Lung (tissue), 12 donors: ENCODE data around the gene DPP6. TPM values are rescaled to one million over a fixed set of nuclear protein-coding genes. Genes with fewer than 3 reads are reported as not detected.

Source experiments
- ATAC-seq: fragments of 200-7000 bp; cut with Tn5 transposase; one replicate; pipeline ENCODE4 v1.9.1; 2020; ENCODE audit warnings: moderate number of reproducible peaks; ENCODE audit not compliant: insufficient read depth, low FRiP score
- DNase-seq, 3 donors: peaks; one replicate each; pipeline ENCODE4 v3.0.0-alpha.2; 2013 to 2017
- H3K27ac ChIP-seq, 2 donors: one replicate each; pipeline ENCODE4 v1.5.1; 2013; ENCODE audit warnings: mild to moderate bottlenecking in 2 of 2, moderate library complexity in 2 of 2, control low read depth in 1 of 2, inconsistent platforms in 1 of 2, low read depth in 1 of 2, low read length in 1 of 2
- H3K27me3 ChIP-seq, 3 donors: one replicate each; pipeline ENCODE4 v1.5.1; 2013; ENCODE audit warnings: low read length in 2 of 3; ENCODE audit not compliant: control insufficient read depth in 3 of 3, insufficient read depth in 3 of 3
- H3K36me3 ChIP-seq, 4 donors: one replicate each; pipeline ENCODE4 v1.5.1; 2013; ENCODE audit warnings: low read length in 4 of 4, mild to moderate bottlenecking in 1 of 4, moderate library complexity in 1 of 4; ENCODE audit not compliant: control insufficient read depth in 4 of 4, insufficient read depth in 4 of 4
- H3K4me1 ChIP-seq, 5 donors: one replicate each; pipeline ENCODE4 v1.5.1; 2013; ENCODE audit warnings: low read length in 5 of 5, mild to moderate bottlenecking in 2 of 5, moderate library complexity in 1 of 5; ENCODE audit not compliant: control insufficient read depth in 5 of 5, insufficient read depth in 5 of 5
- H3K4me3 ChIP-seq: one replicate; pipeline ENCODE4 v1.5.1; 2013; ENCODE audit warnings: mild to moderate bottlenecking, control low read depth, moderate library complexity
- H3K9ac ChIP-seq, 2 donors: one replicate each; pipeline ENCODE4 v1.5.1; 2013; ENCODE audit warnings: low read length in 2 of 2, control low read depth in 1 of 2; ENCODE audit not compliant: insufficient read depth in 1 of 2
- H3K9me3 ChIP-seq, 4 donors: one replicate each; pipeline ENCODE4 v1.5.1; 2013; ENCODE audit warnings: low read length in 3 of 4, mild to moderate bottlenecking in 1 of 4, moderate library complexity in 1 of 4; ENCODE audit not compliant: control insufficient read depth in 4 of 4, insufficient read depth in 3 of 4
- WGBS, 2 donors: extraction: QIAGEN DNeasy Blood & Tissue Kit; methylation state at CpG; one replicate each; pipeline ENCODE4 v1.1.7; 2013; 5-methylcytosine and 5-hydroxymethylcytosine counted together
- polyA plus RNA-seq, 2 donors: library from polyadenylated mRNA; stranded (reverse); fragments of 200-250 nt; gene quantifications; one replicate each; pipeline ENCODE4 v1.2.1, GENCODE V29; 2013
- total RNA-seq, 2 donors: library from RNA; depleted of rRNA in 1 of 2; stranded (reverse); fragments of >200 nt in 1 of 2; gene quantifications; one replicate each; pipeline ENCODE4 v1.2.1, GENCODE V29; 2014 to 2021
- TF ChIP-seq, protein P1 (sequence below): IDR thresholded peaks from 2 replicates; pipeline ENCODE4 v1.5.1; 2012; ENCODE audit warnings: mild to moderate bottlenecking; ENCODE audit errors: control extremely low read depth, extremely low read depth
- donor health status: control.
- donor health status: control.
- donor health status: Bipolar disorder and iron deficiency.
- donor health status: healthy.
- donor health status: DM: yes; HTN: yes; CAD: no.

DPP6 gene
- total and polyA plus RNA-seq, 4 donors: 0.08 to 1.3 (median 0.75) TPM

DNA sequence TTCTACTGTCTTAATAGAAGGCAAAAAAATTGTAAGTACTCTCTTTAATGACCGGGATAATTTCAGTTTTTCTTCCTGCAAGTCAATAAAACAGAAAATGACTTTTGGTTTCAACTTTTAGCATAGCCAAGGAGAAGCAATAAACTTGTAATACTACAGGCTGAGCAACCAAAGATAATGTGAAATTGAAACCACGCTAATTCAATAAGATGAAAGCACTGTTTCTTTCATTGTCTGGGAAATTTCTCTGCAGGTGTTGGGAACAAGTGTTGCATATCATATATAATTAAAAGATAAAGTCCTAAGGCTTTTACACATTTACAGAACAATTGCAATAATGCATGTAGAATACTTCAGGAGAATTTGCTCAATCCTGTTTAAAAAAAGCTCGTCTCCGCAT lies 488.4 kb downstream of the DPP6 start:
- TF ChIP-seq, protein P1, sequence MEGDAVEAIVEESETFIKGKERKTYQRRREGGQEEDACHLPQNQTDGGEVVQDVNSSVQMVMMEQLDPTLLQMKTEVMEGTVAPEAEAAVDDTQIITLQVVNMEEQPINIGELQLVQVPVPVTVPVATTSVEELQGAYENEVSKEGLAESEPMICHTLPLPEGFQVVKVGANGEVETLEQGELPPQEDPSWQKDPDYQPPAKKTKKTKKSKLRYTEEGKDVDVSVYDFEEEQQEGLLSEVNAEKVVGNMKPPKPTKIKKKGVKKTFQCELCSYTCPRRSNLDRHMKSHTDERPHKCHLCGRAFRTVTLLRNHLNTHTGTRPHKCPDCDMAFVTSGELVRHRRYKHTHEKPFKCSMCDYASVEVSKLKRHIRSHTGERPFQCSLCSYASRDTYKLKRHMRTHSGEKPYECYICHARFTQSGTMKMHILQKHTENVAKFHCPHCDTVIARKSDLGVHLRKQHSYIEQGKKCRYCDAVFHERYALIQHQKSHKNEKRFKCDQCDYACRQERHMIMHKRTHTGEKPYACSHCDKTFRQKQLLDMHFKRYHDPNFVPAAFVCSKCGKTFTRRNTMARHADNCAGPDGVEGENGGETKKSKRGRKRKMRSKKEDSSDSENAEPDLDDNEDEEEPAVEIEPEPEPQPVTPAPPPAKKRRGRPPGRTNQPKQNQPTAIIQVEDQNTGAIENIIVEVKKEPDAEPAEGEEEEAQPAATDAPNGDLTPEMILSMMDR: no peak
- Histone ChIP-seq H3K27me3 (no peaks in the 10 kb centered on the region), H3K36me3 (no peaks in the 10 kb centered on the region), H3K9me3 (no peaks in the 10 kb centered on the region), H3K4me3 (no peak overlapping the region), H3K27ac (no peak overlapping the region), H3K4me1 (no peaks in the 10 kb centered on the region), H3K9ac (no peak overlapping the region)
- WGBS, 2 donors: 74 to 81% methylated on average over 4 of the region's 4 CpGs
- no peak for DNase-seq
- no peak for ATAC-seq

DNA sequence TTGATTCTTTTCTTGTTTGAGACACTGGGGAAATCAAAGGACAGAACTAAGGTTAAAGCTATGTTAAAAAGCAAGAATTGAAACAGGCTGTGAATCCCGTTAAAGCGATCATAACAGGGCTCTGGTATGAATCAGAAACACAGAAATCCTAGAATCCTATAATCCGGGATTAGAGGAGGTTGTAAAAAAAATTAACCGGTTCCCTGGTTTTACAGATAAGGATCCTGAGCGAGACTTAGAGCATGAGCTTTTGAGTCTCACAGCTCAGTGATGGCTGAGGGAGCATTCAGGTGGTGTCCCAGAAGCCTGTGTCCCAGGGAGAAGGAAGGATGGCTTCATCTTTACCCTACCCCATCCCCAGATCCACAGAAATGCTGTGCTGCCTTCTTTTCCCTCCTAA lies 489.4 kb downstream of the DPP6 start:
- Histone ChIP-seq H3K4me3 (no peak overlapping the region), H3K4me1 (no peaks in the 10 kb centered on the region), H3K9me3 (no peaks in the 10 kb centered on the region), H3K27me3 (no peaks in the 10 kb centered on the region), H3K36me3 (no peaks in the 10 kb centered on the region), H3K9ac (no peak overlapping the region), H3K27ac (no peak overlapping the region)
- ATAC-seq (no peak), DNase-seq (no peak)
- WGBS, 2 donors: 89 to 90% methylated on average over 5 of the region's 5 CpGs
- TF ChIP-seq, protein P1: no peak

DNA sequence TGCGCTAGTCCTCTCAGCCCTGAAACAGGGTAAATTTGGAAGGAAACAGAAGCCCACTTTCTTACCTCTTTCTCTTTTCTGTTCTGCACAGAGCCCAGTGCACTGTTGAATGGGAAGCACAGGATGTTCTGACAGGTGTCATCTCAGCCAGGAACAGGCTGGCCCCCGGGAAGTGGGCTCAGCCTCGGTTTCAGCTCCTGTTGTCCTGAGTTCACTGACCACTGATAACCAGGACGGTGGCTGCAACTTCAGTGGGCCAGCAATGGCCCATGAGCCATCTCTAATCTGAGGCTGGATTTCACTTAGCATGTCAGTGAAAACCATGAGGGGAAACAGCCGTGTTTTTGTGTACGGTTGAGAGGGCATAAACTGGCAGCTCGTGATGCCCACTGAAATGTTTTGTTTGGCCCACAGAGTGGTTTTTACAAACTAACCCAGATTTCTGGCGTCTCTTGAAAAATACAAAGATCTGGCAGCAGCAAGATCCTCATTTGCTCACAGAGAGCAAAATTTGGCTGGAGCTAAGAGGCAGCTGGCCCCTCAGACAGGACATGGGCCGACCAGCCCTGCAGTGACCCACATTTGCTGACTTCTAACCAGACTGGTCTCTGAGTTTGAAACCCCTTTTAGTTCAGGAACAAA lies 494.9 kb downstream of the DPP6 start:
- Histone ChIP-seq H3K4me3 (no peak overlapping the region), H3K36me3 (no peaks in the 10 kb centered on the region), H3K9ac (no peak overlapping the region), H3K27ac (no peak overlapping the region), H3K9me3 (no peaks in the 10 kb centered on the region), H3K27me3 (no peaks in the 10 kb centered on the region), H3K4me1 (peaks cover 0 to 4% (median 0%) of the 10 kb centered on the region in 5 donors)
- ATAC-seq (no peak), DNase-seq (peak; percentile 34 to 73 (median 55))
- WGBS, 2 donors: 64 to 70% methylated on average over 9 of the region's 9 CpGs
- TF ChIP-seq, protein P1: no peak
